ENCODE results near the gene ZNF214.

ZNF214 gene

DNA sequence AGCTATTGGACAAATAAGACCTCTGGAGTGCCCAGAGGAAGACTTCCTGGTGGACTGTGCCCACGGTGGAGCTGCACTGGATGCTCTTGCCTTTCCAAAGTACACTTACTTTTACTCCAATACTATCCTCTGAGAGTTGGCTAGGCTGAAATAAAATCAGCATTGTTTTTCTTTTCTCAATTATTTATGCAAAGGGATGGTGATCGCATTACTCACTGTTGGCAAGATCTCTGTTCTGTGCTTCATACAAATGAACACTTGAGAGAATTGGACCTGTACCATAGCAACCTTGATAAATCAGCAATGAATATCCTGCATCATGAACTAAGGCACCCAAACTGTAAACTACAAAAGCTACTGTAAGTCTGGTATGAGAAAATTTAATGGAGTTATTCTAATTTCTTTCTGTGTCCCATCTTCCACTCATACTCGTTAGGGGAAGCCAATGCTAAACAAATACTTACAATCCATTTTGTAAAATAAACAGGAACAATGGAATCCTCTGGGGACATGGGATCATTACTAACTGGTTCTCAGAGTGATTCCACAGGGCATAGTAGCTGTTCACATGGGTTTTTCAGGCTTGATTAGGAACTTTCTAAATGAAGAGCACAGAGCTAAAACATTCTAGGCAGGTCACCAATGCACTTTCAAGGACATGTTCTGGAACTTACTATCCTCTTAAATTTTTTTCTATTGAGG, 26.5 kb upstream of the ZNF214 start:
- TF ChIP-seq, protein P1, sequence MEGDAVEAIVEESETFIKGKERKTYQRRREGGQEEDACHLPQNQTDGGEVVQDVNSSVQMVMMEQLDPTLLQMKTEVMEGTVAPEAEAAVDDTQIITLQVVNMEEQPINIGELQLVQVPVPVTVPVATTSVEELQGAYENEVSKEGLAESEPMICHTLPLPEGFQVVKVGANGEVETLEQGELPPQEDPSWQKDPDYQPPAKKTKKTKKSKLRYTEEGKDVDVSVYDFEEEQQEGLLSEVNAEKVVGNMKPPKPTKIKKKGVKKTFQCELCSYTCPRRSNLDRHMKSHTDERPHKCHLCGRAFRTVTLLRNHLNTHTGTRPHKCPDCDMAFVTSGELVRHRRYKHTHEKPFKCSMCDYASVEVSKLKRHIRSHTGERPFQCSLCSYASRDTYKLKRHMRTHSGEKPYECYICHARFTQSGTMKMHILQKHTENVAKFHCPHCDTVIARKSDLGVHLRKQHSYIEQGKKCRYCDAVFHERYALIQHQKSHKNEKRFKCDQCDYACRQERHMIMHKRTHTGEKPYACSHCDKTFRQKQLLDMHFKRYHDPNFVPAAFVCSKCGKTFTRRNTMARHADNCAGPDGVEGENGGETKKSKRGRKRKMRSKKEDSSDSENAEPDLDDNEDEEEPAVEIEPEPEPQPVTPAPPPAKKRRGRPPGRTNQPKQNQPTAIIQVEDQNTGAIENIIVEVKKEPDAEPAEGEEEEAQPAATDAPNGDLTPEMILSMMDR (IDR thresholded peaks at IDR 0.05; ENCODE audit: low read depth, low read length, missing control alignments): no peak
- peak; percentile 72 for DNase-seq (ENCODE audit: low read depth)
- in situ Hi-C loops (cut with HindIII; ENCODE audit: low sequenced_read_pairs): no loop called here
- no peak overlapping the region for H3K4me3 ChIP-seq (ENCODE audit: low read depth, low read length)

DNA sequence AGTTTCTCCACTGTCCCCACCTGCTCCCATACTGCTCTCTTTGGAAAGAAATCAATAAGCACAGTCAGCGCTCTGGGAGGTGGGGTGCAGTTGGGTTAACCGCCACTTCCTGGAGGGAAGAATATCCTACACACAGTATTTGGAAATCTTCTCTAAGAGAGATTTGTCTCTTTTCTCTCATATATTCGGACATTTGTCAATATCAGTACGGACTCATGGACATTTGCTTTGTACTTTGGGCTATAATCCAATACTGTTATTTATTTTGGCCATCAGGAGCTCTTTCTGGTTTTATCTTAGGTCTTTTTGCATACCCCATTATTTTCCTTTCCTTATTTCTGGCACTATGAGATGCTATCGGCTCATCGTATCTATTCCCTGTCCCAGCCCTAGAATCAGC, 13.9 kb upstream of the ZNF214 start:
- DNase-seq (ENCODE audit: low read depth): no peak
- in situ Hi-C loops (cut with HindIII; ENCODE audit: low sequenced_read_pairs): no loop called here
- TF ChIP-seq, protein P1 (IDR thresholded peaks at IDR 0.05; ENCODE audit: low read depth, low read length, missing control alignments): no peak
- no peak overlapping the region for H3K4me3 ChIP-seq (ENCODE audit: low read depth, low read length)

DNA sequence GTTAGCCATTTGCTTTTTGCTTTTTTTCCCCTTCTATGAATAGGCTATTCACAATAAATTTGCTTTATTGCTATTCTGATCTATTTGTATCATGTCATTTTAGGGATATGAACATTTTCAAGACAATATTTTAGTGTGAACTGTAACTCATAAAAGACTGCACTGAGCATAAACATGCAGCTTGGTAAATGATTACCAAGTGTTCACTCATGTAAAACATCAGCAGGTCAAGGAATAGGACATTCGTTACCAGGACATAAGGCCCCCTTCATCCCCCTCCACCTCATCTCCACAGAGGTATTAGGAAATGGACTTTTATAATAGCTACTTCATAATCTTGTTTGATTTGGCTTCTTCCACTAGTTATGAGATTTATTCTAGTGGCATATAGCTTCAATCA, 12.5 kb upstream of the ZNF214 start:
- H3K4me3 ChIP-seq (ENCODE audit: low read depth, low read length): no peak overlapping the region
- no peak for DNase-seq (ENCODE audit: low read depth)
- TF ChIP-seq, protein P1 (IDR thresholded peaks at IDR 0.05; ENCODE audit: low read depth, low read length, missing control alignments): no peak
- in situ Hi-C loops (cut with HindIII; ENCODE audit: low sequenced_read_pairs): no loop called here

DNA sequence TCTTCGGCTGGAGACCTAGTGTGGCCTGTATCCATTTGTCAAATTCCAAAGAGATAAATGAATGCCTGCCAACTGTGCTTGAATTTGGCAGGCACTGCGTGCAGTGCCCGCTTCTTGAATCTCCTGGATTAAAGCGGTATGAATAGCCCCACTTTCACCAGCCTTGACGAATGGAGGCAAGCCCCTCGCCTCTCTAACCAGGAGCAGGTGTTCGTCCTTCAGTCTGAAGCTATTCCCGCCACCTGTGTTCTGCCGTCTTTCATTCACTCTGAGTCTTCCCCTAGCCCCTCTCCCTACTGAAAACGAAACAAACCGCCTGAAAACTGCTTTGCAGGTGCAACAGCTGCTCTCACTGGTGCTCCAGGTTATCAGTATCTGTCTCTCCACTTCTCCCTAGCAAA, 11.3 kb upstream of the ZNF214 start:
- in situ Hi-C loops (cut with HindIII; ENCODE audit: low sequenced_read_pairs): no loop called here
- DNase-seq (ENCODE audit: low read depth): no peak
- TF ChIP-seq, protein P1 (IDR thresholded peaks at IDR 0.05; ENCODE audit: low read depth, low read length, missing control alignments): no peak
- no peak overlapping the region for H3K4me3 ChIP-seq (ENCODE audit: low read depth, low read length)

DNA sequence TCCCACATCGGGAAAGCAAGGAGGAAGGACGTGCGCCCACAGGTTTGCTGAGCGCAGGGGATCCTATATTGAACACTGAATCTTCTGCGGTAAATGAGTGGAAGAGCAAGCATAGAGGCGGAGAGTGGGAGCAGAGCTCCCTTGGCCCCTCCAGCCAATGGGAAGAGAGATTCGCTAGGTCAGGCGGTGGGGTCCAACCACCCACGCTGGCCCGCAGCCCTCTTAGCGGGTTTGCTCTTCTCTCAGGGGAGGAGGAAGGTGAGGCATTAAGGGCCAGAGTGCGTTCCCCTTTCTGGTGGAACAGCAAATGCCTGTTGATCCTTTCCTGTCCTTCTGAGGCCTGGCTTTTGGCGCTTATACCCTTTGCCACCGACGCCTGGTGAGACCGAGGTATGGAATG, 10.7 kb upstream of the ZNF214 start:
- no peak overlapping the region for H3K4me3 ChIP-seq (ENCODE audit: low read depth, low read length)
- DNase-seq (ENCODE audit: low read depth): no peak
- in situ Hi-C loops (cut with HindIII; ENCODE audit: low sequenced_read_pairs): no loop called here
- TF ChIP-seq, protein P1 (IDR thresholded peaks at IDR 0.05; ENCODE audit: low read depth, low read length, missing control alignments): no peak

DNA sequence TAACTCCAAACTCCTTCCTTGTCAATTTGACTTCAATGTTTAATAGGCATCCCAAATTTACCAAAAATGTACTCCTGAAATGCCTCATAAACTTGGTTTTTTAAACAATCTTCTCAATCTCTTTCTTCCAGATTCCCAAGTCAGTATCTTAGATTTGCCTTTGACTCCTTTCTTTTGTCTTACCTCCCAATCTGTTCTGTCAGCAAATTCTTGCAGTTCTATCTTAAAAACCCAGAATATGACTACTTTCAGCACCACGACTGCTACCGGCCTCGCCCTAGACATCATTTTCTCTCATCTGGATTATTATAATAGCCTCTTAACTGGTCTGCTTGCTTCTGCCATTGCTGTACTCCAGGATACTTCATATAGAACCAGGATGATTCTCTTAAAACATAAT, 8.0 kb upstream of the ZNF214 start:
- no peak overlapping the region for H3K4me3 ChIP-seq (ENCODE audit: low read depth, low read length)
- in situ Hi-C loops (cut with HindIII; ENCODE audit: low sequenced_read_pairs): no loop called here
- no peak for DNase-seq (ENCODE audit: low read depth)
- TF ChIP-seq, protein P1 (IDR thresholded peaks at IDR 0.05; ENCODE audit: low read depth, low read length, missing control alignments): no peak
